ENCODE results near the gene TNNI2.

Gene TNNI2

DNA sequence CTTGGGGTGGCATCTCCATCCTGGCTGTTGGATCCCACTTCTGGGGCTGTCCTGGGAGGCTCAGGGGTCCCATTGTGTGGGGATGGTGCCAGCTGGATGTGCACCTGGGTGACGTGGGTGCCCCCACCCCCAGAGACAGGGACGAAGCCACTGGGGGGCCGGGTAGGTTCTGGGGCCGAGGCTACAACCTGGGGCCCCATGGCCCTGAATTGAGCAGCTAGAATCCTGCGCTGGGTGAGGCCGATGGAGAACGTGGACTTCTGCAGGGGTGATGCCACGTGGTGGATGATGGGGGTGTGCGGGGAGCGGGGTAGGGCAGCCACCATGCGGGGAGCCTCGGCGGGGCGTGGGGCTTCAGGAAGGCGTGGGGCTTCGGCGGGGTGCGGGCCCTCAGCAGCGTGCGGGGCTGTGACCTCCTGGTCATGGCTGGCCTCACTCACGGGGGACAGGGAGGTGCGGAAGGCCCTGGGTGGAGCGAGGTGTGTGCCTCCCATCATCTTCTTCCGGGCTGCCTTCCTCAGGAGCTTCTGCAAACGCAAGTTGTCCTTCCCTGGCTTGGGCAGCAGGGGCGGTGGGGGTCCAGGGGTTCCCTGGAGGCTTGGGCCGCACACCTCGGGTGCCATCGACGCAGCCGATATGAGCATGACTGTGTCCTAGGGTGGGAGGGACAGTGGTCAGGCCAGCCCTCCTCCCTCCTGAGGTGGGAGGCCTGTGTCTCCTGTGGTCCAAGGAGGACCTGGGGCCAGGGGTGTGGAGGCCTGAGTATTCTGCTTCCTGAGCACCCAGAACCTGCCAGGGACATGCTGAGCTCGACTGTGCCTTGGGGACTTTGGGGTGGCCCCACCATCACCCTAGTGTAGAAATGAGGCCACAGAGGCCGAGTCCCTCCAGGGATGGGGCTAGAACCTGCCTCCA is 51.4 kb downstream of the TNNI2 start:
- DNase-seq (ENCODE audit: low read depth): no peak
- no peak overlapping the region for H3K4me3 ChIP-seq (ENCODE audit: low read depth, low read length)
- TF ChIP-seq, protein P1, sequence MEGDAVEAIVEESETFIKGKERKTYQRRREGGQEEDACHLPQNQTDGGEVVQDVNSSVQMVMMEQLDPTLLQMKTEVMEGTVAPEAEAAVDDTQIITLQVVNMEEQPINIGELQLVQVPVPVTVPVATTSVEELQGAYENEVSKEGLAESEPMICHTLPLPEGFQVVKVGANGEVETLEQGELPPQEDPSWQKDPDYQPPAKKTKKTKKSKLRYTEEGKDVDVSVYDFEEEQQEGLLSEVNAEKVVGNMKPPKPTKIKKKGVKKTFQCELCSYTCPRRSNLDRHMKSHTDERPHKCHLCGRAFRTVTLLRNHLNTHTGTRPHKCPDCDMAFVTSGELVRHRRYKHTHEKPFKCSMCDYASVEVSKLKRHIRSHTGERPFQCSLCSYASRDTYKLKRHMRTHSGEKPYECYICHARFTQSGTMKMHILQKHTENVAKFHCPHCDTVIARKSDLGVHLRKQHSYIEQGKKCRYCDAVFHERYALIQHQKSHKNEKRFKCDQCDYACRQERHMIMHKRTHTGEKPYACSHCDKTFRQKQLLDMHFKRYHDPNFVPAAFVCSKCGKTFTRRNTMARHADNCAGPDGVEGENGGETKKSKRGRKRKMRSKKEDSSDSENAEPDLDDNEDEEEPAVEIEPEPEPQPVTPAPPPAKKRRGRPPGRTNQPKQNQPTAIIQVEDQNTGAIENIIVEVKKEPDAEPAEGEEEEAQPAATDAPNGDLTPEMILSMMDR (IDR thresholded peaks at IDR 0.05; ENCODE audit: insufficient read depth, low read depth, low read length, missing control alignments): no peak
